Tibial artery (tissue), 4 donors: ENCODE measurements around the gene H1-8.

ENCODE experiments used
- DNase-seq, 2 donors: peaks; one replicate each; pipeline ENCODE4 v3.0.0-alpha.2; 2019
- H3K27ac ChIP-seq, 2 donors: fragments of 200-600 bp; sonication (generic) in 1 of 2; 1 replicate in 1 of 2; 2 replicates in 1 of 2; pipeline ENCODE4 v1.5.1; 2018 to 2019; ENCODE audit warnings: mild to moderate bottlenecking in 1 of 2
- H3K27me3 ChIP-seq, 2 donors: fragments of 200-600 bp; sonication (generic) in 1 of 2; one replicate each; pipeline versions ENCODE4 v1.5.1 to v1.6.0; 2016 to 2019
- H3K36me3 ChIP-seq, 3 donors: fragments of 200-600 bp; sonication (generic) in 2 of 3; one replicate each; pipeline ENCODE4 v1.5.1; 2016 to 2019; ENCODE audit warnings: mild to moderate bottlenecking in 2 of 3
- H3K4me1 ChIP-seq, 4 donors: fragments of 200-600 bp; sonication (generic) in 2 of 4; 1 replicate in 3 of 4; 2 replicates in 1 of 4; pipeline ENCODE4 v1.5.1; 2016 to 2019
- H3K4me3 ChIP-seq, 2 donors: fragments of 200-600 bp; sonication (generic) in 1 of 2; 1 replicate in 1 of 2; 2 replicates in 1 of 2; pipeline ENCODE4 v1.5.1; 2018 to 2019; ENCODE audit warnings: mild to moderate bottlenecking in 2 of 2
- H3K9me3 ChIP-seq, 3 donors: fragments of 200-600 bp; sonication (generic) in 1 of 3; one replicate each; pipeline ENCODE4 v1.5.1; 2016 to 2019
- intact Hi-C: fragments of 100-400 bp; cut with DNase I; formaldehyde crosslinking; loops from one replicate; pipeline ENCODE4 v1.15.0; 2023; ENCODE audit warnings: low total_unique reads
- TF ChIP-seq, protein P1 (sequence below), 2 experiments: fragments of 200-600 bp in 1 of 2; fragments of 450-650 bp in 1 of 2; IDR thresholded peaks; one replicate each; pipeline ENCODE4 v1.5.1; 2017 to 2019; ENCODE audit warnings: antibody characterized with exemption in 2 of 2, mild to moderate bottlenecking in 1 of 2, moderate library complexity in 1 of 2

Gene H1-8

DNA sequence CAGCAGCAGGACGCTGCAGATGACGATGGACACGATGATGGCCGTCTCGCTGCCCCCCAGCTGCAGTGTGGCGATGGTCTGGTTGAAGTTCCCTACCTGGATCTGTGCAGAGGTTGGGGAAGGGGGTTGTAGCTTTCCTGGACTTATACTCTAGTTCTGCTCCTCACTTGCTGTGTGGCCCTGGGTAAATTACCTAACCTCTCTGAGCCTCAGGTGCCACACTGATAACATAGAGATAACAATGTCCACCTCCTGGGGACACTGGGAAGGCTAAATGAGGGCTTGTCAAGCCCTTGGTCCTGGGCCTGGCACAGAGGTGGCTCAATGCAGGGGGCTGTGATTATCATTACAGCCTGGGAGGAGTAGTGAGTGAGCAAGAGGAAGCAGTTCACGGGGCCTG lies 26.9 kb downstream of the H1-8 start:
- TF ChIP-seq, protein P1, sequence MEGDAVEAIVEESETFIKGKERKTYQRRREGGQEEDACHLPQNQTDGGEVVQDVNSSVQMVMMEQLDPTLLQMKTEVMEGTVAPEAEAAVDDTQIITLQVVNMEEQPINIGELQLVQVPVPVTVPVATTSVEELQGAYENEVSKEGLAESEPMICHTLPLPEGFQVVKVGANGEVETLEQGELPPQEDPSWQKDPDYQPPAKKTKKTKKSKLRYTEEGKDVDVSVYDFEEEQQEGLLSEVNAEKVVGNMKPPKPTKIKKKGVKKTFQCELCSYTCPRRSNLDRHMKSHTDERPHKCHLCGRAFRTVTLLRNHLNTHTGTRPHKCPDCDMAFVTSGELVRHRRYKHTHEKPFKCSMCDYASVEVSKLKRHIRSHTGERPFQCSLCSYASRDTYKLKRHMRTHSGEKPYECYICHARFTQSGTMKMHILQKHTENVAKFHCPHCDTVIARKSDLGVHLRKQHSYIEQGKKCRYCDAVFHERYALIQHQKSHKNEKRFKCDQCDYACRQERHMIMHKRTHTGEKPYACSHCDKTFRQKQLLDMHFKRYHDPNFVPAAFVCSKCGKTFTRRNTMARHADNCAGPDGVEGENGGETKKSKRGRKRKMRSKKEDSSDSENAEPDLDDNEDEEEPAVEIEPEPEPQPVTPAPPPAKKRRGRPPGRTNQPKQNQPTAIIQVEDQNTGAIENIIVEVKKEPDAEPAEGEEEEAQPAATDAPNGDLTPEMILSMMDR (IDR thresholded peaks at IDR 0.05) = no peak
- H3K4me1 ChIP-seq = peaks cover 0 to 4% (median 2%) of the 10 kb centered on the region in 4 donors
- H3K27ac ChIP-seq = no peak overlapping the region
- DNase-seq = no peak
- intact Hi-C loops = no loop called here
- H3K36me3 ChIP-seq = peaks cover 76 to 91% (median 91%) of the 10 kb centered on the region in 3 donors
- no peaks in the 10 kb centered on the region for H3K9me3 ChIP-seq
- no peak overlapping the region for H3K4me3 ChIP-seq
- H3K27me3 ChIP-seq = no peaks in the 10 kb centered on the region

- Histone ChIP-seq H3K27me3 (no peaks in the 10 kb centered on the region), H3K4me3 (no peak overlapping the region), H3K9me3 (no peaks in the 10 kb centered on the region), H3K27ac (no peak overlapping the region), H3K36me3 (peaks cover 75 to 90% (median 86%) of the 10 kb centered on the region in 3 donors), H3K4me1 (peaks cover 0 to 1% (median 0%) of the 10 kb centered on the region in 4 donors)
- TF ChIP-seq, protein P1 (IDR thresholded peaks at IDR 0.05) = no peak
- intact Hi-C loops = no loop called here
- no peak for DNase-seq
Observed at GRCh38 chr3:129571605-129572547, 28.9 kb downstream of the H1-8 start.

GRCh38 chr3:129572603-129573002 lies 29.6 kb downstream of the H1-8 start:
- H3K27ac ChIP-seq = no peak overlapping the region
- no peaks in the 10 kb centered on the region for H3K27me3 ChIP-seq
- intact Hi-C loops = no loop called here
- H3K4me1 ChIP-seq = peaks cover 0 to 8% (median 0%) of the 10 kb centered on the region in 4 donors
- DNase-seq = no peak
- peaks cover 76 to 90% (median 87%) of the 10 kb centered on the region in 3 donors for H3K36me3 ChIP-seq
- H3K9me3 ChIP-seq = no peaks in the 10 kb centered on the region
- no peak overlapping the region for H3K4me3 ChIP-seq
- TF ChIP-seq, protein P1 (IDR thresholded peaks at IDR 0.05) = no peak

DNA sequence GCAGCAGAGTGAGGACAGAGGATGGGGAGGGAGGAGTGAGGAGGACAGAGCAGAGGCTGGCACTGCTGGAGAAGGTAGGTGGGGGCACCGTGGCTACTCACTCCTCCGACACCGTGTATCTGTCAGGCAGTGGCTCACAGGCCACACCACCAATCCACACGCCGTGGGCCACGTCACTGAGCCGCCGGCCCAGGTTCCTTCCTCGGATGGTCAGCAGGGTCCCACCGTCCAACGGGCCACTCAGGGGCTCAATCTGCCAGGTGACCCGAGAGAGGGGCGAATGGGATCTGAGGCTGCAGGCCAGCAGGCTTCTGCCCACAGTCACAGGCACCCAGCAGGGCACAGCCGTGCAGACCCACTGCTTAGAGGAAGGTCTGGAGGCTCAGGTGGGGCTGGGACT lies 30.5 kb downstream of the H1-8 start:
- Histone ChIP-seq H3K27ac (no peak overlapping the region), H3K4me1 (peaks cover 0 to 14% (median 0%) of the 10 kb centered on the region in 4 donors), H3K36me3 (peaks cover 71 to 94% (median 89%) of the 10 kb centered on the region in 3 donors), H3K27me3 (no peaks in the 10 kb centered on the region), H3K9me3 (no peaks in the 10 kb centered on the region), H3K4me3 (no peak overlapping the region)
- DNase-seq = no peak
- intact Hi-C loops = no loop called here
- TF ChIP-seq, protein P1 (IDR thresholded peaks at IDR 0.05) = no peak

- Histone ChIP-seq H3K27ac (no peak overlapping the region), H3K36me3 (peaks cover 68 to 93% (median 92%) of the 10 kb centered on the region in 3 donors)
Observed at GRCh38 chr3:129574206-129574605, 31.2 kb downstream of the H1-8 start.

More at GRCh38 chr3:129574206-129574605, 31.2 kb downstream of the H1-8 start:
- intact Hi-C loops = no loop called here
- Histone ChIP-seq H3K27me3 (no peaks in the 10 kb centered on the region), H3K4me1 (peaks cover 0 to 14% (median 0%) of the 10 kb centered on the region in 4 donors), H3K4me3 (no peak overlapping the region), H3K9me3 (no peaks in the 10 kb centered on the region)
- TF ChIP-seq, protein P1 (IDR thresholded peaks at IDR 0.05) = no peak
- no peak for DNase-seq
